NCI-H82 treated with DMSO at 0.1 percent for 48 hours (cell line): ENCODE data around the gene CREBL2.
"Not testable (repeated sequence)": the region's sequence is repeated elsewhere in the genome, so short reads cannot be mapped to it uniquely, and the experiment has no call there.

Source experiments
- DNase-seq: peaks from one replicate; lab custom pipeline; 2025; ENCODE audit not compliant: unreplicated experiment; lab: John Stamatoyannopoulos, UW

CREBL2 gene, protein sequence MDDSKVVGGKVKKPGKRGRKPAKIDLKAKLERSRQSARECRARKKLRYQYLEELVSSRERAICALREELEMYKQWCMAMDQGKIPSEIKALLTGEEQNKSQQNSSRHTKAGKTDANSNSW

DNA sequence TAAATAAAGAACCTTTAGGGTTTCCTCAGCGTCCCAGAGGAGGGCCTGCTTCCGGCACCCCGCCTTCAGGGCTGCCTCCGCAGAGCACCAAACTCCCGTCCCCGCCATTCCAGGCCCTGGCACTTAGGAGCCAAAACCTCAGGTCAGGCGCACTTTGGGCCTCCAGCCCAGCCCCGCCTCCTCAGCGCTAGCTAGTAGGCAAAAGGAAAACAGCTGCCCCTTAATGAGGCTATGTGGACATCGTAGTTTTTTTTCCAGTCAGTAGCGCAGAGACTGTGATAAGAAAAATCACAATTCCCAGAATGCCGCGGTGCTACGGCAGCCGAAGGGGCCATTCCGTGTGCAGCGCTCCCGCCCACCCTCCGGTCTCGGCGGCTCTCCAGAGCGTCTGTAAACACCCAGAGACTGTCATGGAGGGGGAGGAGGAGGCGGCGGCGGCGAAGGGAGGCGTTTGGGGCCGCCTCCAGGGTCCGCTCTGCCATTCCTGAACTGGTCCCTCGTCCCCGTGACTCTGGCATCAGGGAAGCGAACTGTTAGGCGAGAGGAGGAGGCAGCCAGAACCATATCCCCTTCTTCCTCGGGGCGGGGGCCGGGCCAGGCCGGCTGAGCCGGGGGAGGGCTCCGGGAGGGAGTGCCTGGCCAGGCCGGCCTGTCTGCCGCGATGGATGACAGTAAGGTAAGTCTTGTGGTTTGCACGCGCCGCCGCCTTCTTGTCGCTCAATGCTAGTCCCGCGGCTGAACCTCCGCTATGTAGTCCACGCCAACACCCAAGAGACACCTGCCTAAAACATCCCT lies at the start of gene CREBL2:
Gene CREBL2, plus strand, starts transcription at position 365 of the 795 bp plus-strand sequence. Its CDS starts 297 bp downstream, at position 662.
- peak; percentile 89 for DNase-seq

DNA sequence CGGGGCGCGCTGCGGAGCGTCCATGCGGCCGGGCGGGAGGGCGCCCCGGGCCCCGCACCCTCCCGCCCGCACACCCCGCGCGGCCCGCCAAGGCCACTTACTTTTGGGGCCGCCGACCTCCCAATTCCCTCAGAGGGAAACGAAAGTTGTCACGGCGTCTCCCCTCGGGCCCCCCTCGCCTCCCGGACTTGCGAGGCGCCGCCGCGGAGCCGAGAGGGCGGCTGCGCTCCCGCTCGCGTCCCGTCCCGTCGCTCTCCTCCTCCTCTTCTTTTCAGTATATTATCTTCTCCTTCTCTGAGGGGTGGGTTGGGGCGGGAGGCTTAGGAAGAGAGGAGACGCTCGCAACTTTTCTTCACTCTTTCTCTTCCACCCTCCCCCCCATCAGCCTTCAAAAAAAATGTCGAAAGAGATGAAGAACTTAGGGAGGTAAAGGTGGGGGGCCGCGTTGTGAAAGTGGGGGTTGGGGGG lies 49.6 kb upstream of the CREBL2 start:
- no peak for DNase-seq

DNA sequence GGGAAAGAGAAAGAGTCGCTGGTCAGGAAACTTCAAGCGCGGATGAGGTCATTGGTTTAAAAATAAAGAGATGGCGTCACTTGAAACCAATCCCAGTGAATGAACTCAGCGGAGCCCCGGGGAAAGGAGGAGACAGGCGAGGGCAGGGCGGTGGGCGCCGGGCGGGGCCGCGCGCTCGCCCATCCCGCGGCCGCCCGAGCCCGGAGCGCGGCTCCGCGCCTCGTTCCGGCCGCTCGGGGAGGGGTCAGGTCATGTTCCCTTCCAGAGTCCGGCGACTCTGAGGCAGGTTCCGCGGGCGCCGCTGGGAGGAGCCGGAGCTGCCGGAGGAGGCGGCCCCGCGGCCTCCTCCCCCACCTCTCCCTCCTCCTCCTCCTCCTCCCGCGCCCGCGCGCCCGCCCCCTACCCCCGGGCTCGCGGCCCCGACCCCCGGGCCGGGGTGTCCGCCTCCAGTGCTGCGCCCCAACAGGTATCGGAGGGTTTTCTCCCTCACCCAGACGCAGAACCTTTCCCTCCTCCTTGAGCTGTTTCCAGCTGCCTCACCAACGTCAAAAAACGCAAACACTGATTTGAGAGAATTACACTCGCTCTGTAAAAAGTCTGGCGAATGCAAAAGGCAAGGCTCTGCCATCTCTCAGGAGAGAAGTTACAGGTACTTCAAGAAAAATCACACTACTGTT lies 49.0 kb upstream of the CREBL2 start, which contains the start of gene DUSP16:
Gene DUSP16, minus strand, starts transcription at position 279 of the 677 bp plus-strand sequence. CDS start 41,765 bp downstream, outside the sequence.
- DNase-seq = peak; percentile 61

DNA sequence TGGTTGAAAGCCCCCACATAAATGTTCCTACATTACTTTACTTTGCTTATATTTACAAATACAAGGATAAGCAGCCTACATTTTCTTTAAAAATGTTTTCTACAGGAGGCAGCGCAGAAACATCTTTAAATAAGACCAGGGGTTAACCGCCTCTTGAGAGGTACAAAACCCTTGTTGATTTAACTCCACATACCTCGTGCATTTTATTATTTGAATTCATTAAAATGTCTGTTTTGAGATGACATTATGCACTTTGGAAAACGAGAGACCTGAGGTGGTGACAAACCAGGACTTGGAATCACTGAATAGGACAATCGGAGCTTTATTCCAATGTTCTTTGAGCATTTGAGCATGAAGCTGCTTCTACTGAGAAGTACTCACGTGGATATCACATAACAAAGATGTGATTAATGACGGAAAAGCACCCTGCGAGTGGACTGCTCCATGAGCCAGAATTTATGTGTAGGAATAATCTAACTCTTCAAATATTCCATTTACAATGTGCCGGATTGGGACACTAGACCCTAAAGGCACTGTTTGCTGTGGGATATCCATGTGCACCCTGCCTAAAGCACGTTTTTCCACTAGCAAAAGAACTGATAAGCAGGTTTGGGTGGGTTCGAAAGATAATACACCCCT lies 48.3 kb upstream of the CREBL2 start:
- DNase-seq = no peak

DNA sequence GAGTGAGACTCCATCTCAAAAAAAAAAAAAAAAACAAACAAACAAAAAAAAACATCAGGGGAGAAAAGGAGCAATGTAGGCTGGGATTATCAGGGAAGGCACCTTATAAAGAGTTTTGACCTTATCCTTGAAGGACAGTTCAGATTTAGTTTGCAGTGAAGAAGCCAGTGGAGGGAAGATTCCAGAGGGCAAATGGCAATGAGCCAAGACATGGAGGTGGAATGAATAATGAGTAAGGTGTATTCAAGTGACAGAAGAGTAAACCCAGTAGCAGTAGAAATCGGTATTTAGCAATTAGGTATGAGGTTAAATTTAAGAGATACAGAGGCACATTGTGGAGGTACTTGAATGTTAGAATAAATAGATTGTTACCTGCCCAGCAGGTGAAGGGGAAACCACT lies 46.8 kb upstream of the CREBL2 start:
- DNase-seq = no peak

DNA sequence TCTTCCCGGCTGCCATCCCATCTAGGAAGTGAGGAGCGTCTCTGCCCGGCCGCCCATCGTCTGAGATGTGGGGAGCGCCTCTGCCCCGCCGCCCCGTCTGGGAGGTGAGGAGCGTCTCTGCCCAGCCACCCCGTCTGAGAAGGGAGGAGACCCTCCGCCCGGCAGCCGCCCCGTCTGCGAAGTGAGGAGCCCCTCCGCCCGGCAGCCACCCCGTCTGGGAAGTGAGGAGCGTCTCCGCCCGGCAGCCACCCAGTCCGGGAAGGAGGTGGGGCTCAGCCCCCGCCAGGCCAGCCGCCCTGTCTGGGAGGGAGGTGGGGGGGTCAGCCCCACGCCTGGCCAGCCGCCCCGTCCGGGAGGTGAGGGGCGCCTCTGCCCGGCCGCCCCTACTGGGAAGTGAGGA lies 45.7 kb upstream of the CREBL2 start:
- DNase-seq = not testable (repeated sequence)

DNA sequence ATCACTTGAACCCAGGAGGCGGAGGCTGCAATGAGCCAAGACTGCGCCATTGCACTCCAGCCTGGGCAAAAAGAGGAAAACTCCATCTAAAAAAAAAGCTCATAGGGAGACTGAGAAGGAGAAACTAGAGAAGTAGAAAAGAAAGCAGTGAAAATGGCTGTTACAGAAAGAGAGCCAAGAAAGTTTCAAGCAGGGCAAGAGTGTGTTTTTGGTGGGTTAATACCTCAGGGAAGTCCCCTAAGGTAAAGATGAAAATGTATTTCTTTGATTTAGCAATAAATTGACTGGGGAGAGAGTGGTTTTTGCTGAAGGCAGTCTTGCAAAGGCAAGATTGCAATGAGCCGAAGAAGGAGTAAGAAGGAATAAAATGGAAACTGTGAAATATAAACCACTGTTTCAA lies 39.0 kb upstream of the CREBL2 start:
- no peak for DNase-seq

DNA sequence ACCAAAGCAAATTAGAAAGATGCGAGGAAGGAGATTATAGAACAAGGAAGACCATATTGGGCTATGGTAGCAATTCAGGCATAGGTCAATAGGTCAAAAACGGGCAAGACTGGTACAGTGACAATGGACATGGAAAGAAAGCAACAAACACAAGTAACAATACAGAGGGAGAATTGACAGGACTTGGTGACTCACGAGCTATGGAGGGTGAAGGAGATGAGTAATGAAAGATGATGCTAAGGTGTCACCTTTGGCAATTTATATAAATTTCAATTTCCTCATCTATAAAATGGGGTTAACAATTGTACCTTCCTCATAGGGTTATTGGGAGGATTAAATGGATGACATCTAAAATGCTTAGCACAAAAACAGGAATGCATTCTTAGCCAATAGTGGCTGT lies 33.9 kb upstream of the CREBL2 start:
- DNase-seq = no peak

DNA sequence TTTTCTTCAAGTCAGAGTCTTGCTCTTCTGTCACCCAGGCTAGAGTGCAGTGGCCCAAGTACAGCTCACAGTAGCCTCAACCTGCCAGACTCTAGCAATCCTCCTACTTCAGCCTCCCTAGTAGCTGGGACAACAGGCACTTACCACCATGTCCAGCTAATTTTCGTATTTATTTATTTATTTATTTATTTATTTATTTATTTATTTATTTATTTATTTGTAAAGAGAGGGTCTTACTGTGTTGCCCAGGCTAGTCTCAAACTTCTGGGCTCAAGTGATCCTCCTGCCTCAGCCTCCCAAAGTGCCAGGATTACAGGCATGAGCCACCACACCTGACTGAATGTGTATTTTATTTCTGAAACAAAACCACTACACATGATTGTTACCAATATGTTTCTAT lies 31.0 kb upstream of the CREBL2 start:
- not testable (repeated sequence) for DNase-seq

DNA sequence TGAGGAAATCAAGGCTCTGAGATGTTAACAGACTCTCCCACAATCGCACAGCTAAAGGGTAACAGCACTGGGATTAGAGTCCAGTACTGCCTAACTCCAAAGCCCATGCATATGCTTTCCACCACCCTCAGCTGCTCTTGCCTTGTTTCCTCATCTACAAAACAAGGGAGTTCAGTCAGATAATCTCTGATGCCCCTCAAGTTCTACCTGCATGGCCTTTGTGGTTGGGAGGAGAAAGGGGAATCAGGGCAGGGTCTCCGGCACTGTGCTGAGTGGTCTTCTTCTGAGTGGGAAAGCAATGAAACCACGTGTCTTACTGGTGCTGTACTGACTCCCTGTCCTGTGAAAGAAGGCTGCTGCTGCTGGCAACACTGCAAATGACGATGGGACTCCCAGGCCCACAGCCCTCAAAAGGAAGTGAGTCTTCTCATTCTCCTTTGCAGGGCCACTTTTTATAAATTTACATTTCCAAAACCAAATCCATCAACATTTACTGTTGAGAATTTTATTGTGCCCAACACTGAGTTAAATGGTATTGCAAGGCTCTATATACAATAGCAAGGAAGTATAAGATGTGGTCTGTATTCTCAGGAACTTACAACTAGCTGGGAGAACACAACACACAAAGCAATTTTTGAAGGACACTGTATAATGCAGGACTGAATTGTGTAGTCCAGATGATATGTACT lies 29.3 kb upstream of the CREBL2 start:
- no peak for DNase-seq

DNA sequence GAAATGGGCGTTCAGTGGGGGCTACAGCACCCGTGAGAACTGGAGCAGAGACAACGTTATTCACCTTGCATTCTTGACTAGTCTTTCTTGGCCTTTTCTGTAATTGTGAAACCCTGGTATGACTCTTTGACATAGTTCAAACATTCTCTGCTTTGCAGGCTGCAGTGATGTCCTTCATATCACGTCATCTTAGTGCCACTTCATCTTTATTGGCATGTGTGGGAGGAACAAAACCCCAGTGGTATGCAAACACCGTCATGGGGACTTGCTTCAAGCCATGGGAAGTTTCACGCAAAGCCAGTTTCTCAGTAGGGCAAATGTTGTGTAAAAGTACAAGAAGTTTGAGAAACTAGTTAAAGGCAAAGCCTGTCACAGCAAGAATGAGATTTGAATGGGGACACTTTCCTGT lies 28.8 kb upstream of the CREBL2 start:
- no peak for DNase-seq

DNA sequence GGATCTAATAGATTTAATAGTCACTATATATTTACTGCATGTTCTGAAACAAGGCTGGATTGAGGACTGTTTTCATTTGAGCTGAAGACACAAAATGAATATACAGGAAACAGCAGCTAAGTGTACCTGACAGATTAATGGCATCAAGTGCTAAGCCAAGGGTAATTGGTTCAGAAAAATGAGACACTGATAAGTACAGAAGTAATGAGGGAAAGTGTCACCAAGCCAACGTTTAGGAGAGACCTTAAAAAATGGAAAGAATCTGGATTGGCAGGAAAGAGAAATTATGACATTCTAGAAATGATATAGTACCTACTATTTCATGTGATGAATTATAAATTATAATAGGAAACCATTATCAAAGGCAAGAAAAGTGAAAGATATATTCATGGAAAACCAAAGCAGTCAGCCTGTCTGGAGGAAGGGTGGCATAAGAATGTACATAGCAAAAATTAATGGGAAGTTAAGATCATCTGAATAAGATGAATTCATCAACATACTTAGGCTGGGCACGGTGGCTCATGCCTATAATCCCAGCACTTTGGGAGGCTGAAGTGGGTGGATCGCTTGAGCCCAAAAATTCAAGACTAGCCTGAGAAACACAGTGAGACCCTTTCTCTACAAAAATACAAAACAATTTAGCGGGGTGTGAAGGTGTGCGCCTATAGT lies 28.0 kb upstream of the CREBL2 start:
- peak; percentile 14 for DNase-seq

DNA sequence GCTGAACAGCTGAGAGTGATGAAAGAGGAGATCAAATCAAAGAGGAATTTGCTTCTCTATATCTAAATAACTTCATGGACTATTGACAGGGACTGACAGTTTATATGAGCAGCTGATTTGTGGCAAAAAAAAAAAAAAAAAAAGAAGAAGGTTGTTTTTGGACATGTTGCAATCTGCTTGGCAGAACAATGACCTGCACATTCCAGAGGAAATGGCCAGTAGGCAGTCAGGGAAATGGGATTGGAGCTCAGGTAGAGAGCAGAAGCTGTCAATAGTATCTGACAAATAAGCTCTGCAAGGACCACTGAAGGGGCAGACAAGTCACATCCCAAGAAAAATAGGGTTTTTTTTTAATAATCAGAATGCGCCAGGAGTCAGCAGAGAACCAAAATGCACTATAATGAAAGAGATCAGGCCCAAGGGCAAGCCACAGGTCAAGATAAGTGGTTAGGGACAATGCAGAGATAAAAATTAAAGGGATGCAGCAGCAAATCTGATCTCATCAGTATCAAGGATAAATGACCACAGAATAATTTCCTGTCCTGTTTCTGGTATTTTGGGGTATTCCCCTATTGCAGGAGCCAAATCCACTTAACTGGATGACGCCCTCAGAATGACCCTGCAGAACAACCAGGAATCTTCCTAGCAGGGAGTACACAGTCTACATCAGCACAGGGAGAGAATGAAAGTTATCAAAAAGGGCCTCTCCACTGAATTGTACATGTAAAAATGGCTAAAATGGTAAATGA lies 26.4 kb upstream of the CREBL2 start:
- no peak for DNase-seq

DNA sequence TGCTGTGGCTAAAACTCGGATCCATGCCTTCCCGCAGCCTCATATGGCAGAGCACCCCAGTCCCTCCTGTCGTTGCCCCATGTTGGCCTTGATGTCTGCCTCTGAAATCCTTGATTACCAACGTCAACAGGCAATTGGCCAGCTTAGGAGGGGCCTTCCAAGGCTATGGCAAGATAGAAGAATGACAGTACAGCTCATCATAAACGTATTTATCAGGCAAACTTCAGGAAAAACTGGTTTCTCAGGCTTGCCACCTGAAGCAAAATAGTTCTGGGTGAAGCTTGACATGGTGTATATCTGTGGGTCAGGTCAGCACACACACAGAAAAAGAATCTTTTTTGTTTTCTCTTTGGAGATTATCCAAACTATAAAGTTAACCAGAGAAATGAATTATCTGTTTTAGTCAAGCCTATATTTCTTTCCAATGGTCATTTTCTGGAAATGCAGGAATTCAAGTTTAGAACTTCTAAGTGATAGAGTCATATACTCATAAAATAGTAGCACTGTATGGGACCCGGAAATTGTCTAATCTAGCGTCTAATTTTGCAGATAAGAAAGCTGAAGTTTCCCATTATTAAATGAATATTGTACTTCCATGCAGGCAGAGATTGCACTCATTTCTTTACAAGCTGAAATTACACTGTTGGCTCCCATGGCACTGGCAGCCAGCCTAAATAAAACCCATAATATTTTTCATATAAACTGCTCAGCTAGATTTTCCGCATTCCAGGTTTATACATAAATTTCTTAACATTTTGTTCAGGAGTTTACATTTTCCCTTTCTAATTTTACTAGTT lies 24.6 kb upstream of the CREBL2 start:
- DNase-seq = no peak

DNA sequence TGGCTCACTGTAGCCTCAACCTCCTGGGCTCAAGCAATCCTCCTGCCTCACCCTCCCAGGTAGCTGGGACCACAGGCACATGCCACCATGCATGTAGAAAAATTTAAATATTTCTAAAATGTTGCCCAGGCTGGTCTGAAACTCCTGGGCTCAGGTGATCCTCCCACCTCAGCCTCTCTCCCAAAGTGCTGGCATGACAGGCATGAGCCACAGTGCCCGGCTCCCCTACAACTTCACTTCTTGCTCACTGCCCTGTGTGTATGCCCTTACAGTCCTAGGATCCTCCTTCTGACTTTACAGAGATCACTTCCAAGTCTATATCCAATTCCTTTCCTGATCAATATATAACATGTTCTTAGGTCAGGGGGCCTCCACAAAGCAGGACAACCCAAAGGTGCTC lies 23.8 kb upstream of the CREBL2 start:
- DNase-seq = no peak

DNA sequence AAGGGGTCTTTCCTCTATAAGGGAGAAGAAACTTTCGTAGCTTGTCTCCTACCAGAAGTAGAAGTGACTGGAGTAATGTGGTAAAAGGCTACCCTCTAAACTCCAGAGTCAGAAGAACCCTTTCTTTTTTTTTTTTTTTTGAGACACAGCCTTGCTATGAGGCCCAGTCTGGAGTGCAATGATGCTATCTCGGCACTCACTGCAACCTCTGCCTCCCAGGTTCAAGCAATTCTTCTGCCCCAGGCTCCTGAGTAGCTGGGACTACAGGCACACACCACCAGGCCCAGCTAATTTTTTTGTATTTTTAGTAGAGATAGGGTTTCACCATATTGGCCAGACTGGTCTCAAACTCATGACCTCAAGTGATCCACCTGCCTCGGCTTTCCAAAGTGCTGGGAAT lies 23.2 kb upstream of the CREBL2 start:
- not testable (repeated sequence) for DNase-seq

DNA sequence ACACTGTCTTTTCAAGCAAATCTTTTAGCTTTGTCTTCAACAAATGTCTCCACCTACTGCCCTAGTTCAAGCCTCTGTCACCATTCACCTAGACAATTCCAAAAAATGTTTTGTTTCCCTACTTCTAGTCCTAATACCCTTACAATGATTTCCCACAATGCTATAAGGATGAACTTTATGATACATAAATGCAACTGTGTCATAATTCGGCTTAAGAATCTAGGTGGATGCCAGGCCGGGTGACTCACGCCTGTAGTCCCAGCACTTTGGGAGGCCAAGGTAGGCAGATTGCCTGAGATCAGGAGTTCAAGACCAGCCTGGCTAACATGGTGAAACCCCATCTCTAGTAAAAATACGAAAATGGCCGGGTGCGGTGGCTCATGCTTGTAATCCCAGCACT lies 20.7 kb upstream of the CREBL2 start:
- no peak for DNase-seq

DNA sequence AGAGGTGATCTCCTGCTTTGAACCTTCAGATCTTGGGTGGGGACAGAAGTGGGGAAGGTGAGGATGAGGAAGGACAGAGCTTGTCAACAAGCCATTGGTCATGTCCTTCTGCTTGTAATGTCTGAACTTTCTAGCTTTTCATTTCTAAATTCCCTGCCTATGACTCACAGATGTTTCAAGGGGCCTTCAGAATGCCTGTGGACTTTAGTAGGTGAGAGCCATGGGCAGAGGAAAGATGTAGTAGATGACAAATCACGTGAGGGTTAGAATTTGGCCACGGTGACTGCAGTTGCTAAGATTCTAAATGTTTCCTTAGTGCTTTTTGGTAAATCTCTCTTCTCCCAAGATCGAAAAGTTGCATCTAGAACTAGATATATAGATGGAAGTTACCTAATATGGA lies 18.7 kb upstream of the CREBL2 start:
- no peak for DNase-seq

DNA sequence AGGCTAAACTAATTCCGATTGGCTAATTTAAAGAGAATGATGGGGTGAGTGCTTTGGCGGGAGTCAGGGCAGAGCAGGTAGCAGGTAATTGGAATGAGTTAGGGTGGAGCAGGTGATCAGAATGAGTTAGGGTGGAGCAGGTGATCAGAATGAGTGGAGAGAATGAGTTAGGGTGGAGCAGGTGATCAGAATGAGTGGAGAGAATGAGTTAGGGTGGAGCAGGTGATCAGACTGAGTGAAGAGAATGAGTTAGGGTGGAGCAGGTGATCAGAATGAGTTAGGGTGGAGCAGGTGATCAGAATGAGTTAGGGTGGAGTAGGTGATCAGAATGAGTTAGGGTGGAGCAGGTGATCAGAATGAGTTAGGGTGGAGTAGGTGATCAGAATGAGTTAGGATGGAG lies 15.7 kb upstream of the CREBL2 start:
- not testable (repeated sequence) for DNase-seq
